ENCODE results near the gene PLK5.
"Not testable (repeated sequence)": the region's sequence is repeated elsewhere in the genome, so short reads cannot be mapped to it uniquely, and the experiment has no call there.

The PLK5 gene

DNA sequence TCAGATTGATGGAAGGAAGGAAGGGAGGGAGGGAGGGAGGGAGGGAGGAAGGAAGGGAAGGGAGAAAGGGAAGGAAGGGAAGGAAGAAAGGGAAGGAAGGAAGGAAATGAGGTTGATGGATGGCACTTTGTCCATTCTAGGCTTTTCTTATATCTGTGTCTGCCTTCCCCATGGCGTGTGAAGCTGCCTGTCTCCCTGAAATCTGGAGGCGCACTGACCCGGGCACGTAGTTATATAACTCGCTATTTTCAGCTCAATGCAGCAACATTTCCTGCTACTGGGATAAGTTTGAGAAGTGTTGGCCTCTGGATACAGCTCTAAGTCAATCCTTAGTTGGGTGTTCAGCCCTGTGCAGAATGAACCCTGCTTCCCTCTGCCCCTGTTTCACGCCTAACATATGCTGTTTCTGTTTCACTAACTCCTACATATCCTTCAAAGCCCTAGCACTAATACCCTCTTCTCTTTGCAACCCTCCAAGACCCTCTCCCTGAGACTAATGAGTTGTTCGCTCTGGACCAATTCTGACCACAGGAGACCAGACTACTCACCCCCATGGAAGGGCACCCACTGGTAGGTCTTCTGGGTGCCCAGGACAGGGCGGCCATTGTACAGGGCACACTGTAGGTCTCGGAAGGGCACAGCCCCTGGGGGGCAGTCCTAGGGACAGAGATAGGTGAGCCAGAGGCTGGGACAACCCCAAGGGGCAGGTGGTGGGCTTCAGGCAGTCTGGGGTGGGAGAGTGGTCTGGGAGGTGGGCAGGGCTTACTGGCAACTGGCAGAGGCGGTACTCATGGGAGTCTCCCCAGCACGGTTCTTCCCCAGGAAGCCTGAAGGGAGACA lies 14.1 kb upstream of the PLK5 start:
- DNase-seq, result no peak

DNA sequence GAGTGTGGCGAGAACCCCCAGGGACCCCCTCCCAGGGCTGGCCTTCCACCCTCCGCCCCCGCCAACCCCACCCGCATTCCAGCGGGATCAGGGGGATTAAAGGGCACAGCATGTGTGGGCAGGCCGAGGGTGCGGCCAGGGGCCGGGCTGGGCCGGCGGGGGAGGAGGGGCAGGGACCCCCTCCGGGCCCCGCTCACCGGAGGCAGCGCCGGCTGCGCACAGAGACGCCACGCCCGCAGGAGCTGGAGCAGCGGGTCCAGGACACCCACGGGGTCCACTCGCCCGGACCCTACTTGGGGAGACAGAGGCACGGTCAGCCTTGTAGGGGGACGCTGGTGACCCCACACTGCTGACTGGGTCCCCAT lies 13.5 kb upstream of the PLK5 start:
- no peak for DNase-seq

DNA sequence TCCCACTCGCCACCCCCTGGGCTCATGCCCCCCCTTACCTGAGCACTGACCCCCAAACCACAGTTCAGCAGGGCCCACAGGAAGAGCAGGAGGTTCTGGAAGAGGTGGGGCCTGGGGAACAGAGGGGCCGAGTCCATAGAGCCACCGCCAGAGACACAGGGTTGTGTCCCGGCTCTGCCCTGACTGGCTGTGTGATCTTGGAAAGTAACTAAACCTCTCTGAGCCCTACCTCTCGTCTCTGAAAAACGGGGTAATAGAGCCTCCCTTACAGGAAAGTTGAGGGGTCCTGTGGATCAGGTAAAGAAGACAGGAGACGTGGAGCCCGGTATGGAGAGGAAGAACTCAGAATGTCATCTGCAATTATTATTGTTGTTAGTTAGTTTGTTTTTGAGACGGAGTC lies 13.1 kb upstream of the PLK5 start:
- DNase-seq, result no peak

DNA sequence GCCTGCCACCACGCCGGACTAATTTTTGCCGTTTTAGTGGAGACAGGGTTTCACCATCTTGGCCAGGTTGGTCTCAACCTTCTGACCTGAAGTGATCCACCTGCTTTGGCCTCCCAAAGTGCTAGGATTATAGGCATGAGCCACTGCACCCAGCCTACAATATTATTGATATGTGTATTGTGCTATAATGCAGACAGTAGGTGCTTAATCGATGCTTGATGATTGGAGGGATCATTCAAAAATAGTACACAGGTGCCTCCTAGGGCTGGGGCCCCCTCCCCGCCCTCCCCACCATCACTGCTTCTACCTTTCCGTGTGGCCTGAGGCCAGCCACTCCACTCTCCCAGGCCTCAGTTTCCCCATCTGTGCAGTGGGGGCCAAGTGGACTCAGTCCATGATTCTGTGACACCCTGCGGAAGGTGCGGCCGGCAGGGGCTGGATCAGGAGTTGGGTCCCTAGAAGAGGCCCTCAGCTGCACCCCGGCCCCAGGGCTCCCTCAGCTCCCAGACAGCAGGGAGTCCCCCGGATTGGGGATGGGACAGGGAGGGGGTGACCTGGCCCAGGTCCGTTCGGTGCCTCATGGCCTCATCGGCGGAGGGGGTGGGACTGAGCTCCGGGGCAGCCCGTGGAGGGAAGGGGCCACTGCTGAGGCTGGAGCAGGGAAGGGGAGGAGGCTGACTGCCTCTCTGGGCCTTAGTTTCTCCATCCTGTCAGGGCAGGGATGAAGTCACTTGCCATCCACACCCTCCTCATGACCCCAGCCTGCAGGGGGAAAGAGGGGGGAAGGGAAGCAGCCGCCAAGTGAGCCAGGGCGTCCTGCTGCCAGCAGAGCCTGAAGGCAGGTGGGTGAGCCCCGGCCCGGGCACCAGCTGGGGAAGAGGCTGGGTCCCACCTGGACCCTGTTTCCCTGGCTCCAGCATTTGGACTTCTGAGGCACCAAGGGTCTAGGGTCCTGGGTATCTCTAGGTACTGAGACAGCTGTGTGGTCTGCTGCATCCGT lies 12.3 kb upstream of the PLK5 start:
- DNase-seq, result no peak

DNA sequence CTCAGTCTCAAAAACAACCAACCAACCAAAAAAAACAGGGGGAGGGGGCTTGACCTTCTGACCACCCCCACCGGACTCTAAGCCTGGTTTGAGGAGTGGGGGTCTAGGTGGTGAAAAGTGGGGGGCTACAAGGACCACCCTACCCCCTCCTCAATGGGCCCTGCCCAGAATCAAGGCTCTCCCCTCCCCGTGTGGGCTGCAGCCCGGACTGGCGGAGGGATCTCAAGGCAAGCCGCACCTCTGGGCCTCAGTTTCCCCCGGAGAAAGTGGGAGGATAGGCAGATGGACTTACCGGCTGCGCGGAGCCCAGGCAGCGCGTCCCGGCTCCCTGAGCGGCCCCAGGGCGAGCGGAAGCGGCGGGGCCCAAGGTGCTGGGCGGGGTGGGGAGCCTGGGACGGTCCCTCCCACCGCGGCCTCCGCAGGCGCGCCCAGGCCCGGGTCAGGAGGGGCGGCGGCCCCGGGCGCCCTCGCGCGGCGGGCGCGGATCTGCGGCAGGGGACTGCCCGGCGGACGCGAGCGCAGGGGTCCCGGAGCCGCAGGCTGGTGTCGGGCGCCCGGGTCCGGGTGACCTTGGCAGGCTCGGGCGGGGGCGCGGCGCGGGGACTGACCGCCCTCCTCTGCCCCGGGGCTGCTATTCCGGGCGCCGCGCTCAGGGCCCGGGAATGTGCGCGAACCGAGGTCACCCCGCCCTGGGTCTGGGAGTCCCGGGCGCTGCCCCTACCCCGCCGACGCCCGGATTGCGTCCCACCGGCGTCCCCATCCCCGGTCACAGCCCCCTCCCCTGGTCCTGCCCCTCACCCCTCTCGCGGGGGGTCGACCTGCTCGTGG lies 11.0 kb upstream of the PLK5 start, which contains the start of gene ADAMTSL5:
Gene ADAMTSL5 (minus strand): TSS at position 349 of the 828 bp plus-strand sequence. CDS start 2,076 bp downstream, outside the sequence.
- DNase-seq, result peak in 1 of 2 donors; percentile 3

DNA sequence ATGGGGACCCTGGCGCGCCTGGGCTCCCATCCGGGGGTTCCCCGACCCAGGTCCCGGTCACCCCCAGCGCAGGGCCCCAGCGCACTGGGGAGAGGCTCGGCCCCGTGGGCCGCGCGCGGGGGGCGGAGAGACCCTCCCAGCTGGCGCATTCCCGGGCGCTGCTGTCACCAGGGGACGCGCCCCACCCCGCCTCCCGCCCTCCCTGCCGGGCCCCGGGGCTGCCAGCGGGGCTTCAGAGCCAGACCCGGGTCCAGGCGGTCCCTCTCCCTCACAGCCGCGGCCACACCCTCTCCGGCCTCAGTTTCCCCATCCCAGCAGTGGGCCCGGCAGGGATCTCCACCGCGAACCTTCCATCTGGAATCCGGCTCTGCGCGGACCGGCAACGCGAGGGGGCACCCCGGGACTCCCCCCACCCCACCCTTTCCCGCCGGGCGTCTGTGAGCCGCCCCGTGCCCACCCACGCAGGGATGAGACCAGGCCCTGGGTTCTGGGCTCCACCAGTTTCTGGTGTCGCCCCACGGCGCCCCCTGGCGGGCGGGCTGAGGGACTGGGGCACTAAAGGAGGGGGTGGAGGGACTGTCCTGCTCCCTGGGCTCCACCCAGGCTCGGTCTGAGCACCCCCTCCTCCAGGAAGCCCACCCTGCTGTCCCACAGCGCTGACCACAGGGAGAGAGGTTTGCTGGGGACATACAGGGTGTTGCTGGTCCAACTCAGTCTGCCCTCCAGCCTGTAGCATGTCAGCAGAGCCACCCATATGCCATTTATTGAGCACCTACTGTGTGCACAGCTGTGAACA lies 10.2 kb upstream of the PLK5 start:
- peak; percentile 16 to 43 for DNase-seq

DNA sequence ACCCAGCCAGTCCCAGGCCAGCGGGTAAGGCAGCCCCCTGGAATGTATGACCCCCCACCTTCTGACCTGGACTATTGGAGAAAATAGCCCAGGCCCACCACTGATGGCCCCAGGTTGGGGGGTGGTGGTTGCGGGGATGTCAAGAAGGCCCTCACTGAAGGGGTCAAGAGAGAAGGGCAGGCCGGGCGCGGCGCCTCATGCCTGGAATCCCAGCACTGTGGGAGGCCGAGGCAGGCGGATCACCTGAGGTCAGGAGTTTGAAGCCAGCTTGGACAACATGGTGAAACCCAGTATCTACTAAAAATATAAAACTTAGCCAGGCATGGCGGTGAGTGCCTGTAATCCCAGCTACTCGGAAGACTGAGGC lies 9.6 kb upstream of the PLK5 start:
- no peak for DNase-seq

DNA sequence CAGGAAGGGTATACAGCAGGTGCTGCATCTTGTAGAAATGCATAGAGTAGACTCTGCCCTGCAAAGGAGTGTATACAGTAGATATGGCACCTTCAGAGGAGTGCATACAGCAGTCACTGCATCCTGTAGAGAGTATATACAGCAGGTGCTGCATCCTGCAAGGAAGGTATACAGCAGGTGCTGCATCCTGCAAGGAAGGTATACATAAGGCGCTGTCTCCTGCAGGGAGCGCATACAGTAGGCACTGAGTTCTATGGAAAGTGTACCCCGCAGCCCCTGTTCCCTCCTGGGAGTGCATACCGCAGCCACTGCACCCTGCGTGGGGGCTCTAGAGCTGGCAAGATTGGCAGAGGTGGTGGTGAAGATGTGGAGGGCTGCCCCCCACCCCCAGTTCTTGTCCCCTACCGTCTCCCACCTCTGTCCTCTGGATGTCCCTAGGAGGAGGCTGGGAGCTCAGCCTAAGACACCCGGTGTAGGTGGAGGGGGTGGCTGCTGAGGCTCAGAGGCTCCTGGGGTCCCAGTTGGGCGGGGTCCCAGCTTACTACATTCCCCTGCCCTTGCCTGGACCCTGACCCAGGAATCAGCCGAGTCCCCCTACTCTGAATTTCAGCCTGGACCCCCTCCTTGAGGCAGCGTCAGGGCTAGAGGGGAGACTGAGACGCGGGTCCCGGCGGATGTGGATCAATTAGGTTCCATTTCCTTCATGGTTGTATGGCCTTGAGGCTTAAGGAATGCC lies 8.7 kb upstream of the PLK5 start:
- no peak for DNase-seq

DNA sequence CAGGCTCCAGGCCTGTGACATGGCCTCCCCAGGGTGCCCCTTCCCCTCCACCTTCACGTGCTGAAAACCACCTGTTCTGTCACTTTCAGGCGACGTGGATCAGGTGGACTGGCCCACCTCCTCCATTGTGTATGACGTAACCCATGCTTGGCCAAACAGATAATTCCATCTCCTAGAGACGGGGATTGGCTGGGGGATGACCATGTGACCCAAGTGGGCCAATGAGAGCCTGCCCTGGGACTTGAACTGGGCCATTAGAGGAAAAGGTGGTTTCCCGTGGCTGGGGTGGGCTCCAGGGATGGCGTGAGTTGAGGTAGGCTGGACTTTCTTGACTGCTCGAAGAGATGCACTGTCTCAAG lies 7.5 kb upstream of the PLK5 start:
- no peak for DNase-seq

DNA sequence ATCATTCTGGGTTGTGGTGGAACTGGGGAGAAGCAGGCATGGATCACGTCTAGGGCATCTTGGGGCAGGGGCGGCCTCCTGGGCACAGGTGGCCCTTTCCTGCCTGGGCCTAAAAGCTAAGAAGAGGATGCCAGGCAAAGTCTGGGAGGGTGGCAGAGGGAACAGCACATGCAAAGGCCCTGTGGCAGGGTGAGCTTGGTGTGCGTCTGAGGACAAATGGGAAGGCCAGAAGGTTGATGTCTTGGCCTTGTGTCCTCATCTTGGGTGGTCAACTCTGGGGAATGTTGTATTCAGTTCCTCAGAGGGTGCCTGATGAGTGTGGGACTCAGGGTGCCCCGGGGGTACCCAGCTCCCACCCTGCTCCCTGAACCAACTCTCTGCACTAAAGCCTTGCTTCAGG lies 5.4 kb upstream of the PLK5 start:
- DNase-seq, result no peak

DNA sequence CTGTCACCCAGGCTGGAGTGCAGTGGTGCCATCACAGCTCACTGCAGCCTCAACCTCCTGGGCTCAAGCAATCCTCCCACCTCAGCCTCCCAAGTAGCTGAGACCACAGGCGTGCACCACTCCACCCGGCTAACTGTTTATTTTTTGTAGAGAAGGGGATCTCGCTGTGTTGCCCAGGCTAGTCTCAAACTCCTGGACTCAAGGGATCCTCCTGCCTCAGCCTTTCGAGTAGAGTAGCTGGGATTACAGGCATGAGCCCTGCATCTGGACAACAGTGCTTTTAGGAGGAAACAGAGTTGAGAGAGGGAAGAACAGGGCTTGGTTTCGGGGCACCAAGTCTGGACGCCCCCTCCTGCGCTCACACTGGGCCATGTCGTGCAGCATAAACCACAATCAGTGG lies 4.1 kb upstream of the PLK5 start:
- not testable (repeated sequence) for DNase-seq

DNA sequence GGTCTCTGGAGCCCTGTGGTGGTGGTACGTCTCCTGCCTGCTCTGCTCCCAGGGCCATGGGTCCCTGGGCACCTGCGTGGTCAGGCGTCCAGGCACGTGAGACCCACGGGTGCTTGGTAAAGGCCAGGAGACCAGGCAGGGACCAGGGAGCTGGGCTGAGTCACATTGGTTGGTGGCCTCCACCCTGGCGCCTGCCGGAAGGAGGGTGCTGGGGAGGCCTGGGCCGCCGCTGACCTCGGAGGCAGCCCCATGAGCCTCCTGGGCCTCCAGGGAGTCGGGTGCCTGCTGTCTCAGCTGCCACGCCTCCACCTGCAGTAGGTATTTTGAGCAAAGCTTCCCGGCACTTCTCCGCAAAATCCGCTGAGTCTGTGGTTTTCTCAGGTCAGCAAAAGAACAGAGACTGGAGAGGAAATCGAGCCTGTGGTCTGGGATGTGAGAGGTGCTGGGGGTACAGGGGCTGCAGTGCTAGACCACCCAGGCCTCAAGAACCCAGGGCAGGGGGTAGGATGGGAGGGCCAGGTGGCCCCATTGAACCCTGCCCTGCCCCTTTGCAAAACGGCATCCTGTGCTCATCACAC lies 3.6 kb upstream of the PLK5 start:
- no peak for DNase-seq

DNA sequence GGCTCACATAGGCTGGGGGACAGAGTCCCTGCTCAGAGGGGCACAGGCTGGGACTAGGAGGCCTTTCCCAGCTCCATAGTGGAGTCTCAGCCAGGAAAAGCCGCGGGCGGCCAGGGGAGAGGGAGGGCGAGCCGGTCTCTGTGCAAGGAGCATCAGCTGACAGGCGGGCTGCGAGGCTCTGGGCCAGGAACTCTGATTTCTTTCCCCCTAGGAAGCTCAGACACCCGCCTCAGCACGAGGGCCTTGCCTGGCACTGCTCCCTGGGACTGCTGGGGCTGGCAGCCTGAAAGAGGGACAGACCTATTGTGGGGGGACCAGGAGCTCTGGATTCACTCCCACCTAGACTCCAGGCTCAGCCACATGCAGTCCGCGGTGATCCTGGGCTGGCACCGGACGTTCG lies 2.2 kb upstream of the PLK5 start:
- DNase-seq, result no peak

DNA sequence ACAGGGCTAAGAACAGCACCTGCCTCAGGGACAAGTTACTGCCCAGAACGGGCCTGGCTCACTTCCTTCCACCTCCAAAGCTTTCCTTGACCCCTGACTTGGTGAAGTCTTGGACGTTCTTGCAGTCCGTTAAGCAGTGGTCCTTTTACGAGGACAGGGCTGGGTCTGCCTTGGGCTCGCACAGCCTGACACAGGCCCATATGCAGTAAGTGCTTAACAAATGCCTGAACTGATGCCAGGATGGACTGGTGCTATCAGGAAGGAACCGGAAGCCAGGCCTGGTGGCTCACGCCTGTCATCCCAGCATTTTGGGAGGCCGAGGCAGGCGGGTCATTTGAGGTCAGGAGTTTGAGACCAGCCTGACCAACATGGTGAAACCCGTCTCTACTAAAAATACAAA lies 1.8 kb upstream of the PLK5 start:
- DNase-seq, result no peak

DNA sequence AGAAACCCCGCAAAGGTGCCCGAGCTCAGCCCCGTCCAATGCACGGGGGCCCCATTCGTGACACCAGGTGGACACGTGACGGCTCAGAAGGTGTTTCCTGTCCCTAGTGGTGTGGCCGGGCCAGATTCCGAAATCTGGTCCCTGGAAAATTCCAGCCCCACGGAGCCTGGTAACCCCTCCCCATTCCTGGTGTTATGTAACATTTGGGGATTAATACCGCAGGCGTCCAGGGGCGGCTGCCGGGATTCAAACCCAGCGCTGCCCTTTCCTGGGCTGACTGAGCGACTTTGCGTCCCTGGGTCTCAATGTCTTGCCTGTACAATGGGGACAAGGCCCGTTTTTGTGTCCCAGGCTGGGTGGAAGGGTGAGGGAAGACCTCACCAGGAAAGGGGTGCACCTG lies 1.0 kb upstream of the PLK5 start:
- no peak for DNase-seq

DNA sequence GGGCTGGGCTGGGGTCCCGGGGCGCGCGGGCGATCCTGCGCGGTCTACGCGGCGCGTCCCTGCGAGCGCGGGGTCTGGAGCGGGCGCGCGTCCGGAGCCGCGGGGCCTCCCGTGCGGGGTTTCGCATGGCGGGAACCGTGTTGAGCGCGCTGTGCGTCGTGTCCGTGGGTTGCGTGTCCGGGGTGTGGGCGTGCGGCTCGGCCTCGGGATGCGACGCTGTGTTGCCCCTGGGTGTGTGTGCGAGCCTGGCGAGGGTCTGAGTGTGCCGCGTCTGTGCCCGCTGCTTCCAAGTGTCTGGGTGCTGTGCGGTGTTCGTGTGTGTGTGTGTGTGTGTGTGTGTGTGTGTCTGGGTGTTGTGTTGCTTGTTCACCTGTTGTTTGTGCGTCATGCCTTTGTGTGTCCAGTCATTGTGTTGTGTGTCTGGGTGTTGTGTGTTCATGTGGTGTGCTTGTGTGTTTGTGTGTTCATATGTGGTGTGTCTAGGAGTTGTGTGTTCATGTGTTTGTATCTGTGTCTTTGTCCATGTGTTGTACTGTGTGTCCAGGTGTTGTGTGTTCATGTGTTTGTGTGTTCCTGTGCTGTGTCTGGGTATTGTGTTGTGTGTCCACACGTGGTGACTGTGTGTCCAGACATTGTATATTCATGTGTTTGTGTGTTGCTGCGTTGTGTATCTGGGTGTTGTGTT lies 552 bp downstream of the PLK5 start:
- no peak for DNase-seq

DNA sequence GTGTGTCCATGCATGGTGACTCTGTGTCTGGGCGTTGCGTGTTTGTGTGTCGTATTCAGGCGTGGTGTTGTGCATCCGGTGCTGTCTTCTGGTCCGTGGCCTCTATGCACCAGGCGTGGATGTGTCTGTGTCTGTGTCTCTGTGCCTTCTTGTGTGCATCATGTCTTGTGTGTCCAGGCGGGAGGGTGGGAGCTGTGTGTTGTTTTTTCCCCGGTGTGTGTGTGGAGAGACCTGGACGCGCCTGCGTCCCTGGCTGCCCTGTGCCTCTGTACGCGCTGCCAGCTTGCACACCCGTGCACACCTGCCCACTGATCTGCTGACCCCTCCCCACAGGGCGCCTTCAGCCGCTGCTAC lies 1.1 kb downstream of the PLK5 start:
- no peak for DNase-seq

DNA sequence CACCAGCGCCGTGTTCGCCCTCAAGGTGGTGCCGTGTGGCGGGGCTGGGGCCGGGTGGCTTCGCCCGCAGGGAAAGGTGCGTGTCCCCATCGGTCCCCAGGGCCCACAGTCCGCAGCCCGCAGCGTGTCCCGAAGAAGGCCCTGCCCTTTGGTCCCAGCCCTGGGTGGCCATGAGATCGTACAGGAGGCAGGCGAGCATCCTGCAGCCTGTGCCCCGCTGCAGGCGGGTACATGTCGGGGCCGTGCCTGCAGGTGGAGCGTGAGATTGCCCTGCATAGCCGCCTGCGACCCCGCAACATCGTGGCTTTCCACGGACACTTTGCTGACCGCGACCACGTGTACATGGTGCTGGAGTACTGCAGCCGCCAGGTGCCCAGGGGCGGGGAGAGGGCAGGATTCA lies 1.5 kb downstream of the PLK5 start:
- no peak for DNase-seq

DNA sequence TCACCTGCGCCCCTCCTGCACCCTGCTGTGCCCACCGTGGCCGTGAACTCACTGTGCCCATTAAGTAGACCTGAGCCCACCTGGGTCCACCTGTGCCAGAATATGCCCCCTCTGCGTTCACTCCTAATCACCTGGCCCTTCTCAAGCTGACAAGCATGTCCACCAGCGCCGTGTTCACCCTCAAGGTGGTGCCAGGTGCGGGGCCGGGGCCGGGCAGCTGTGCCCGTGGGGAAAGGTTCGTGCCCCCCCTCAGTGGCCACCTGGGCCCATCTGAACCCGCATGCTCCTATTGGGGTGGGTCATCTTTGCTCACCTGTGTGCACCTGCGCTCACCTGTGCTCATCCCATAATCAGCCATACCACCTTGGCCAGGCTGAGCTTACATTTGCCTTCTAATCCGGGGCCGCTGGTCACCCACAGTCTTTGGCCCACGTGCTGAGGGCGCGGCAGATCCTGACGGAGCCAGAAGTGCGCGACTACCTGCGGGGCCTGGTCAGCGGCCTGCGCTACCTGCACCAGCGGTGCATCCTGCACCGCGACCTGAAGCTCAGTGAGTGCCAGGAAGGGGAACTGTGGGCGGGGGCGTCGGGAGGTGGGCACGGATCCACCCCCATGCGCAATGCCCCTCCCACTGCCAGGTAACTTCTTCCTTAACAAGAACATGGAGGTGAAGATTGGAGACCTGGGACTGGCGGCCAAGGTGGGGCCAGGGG lies 2.3 kb downstream of the PLK5 start:
- DNase-seq, result no peak
